Measurements from ENCODE around the gene OR51I2. TPM values are rescaled to one million over a fixed set of nuclear protein-coding genes. Genes with fewer than 3 reads are reported as not detected.

The OR51I2 gene
- total RNA-seq, 4 donors from 2014 or later: not detected

DNA sequence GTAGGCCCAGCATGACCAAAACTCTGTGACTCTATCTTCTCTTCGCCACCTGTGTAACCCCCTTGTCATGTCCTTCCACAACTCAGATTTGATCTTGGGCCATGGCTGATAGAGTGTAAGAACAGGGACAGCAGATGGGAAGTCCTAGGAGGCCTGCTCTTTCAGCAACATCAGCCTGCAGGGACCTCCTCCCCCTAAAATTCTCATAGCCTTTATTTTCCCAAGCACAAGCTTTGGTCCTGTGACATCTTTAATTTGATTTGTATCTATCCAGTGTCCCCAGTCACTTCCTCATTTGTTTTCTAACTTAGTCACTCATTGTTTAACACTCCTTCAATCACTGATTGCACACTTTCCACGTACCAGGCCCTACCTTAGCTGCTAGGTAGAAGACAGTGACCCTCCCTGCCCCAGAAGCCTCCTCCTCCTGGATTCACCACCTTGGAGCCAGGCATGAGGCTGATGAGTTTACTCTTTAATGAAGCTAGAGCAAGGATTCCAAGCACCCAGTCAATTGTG is 55.3 kb downstream of the OR51I2 start:
- H3K4me3 ChIP-seq: no peak overlapping the region
- H3K4me1 ChIP-seq: no peaks in the 10 kb centered on the region
- H3K27ac ChIP-seq: no peak overlapping the region
- no peaks in the 10 kb centered on the region for H3K36me3 ChIP-seq
- no peak for TF ChIP-seq POLR2AphosphoS5 (IDR thresholded peaks at IDR 0.05)
- TF ChIP-seq EP300 (IDR thresholded peaks at IDR 0.05): no peak
- TF ChIP-seq POLR2A (IDR thresholded peaks at IDR 0.05): no peak
- TF ChIP-seq, protein P1, sequence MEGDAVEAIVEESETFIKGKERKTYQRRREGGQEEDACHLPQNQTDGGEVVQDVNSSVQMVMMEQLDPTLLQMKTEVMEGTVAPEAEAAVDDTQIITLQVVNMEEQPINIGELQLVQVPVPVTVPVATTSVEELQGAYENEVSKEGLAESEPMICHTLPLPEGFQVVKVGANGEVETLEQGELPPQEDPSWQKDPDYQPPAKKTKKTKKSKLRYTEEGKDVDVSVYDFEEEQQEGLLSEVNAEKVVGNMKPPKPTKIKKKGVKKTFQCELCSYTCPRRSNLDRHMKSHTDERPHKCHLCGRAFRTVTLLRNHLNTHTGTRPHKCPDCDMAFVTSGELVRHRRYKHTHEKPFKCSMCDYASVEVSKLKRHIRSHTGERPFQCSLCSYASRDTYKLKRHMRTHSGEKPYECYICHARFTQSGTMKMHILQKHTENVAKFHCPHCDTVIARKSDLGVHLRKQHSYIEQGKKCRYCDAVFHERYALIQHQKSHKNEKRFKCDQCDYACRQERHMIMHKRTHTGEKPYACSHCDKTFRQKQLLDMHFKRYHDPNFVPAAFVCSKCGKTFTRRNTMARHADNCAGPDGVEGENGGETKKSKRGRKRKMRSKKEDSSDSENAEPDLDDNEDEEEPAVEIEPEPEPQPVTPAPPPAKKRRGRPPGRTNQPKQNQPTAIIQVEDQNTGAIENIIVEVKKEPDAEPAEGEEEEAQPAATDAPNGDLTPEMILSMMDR (IDR thresholded peaks at IDR 0.05): no peak
- no peaks in the 10 kb centered on the region for H3K27me3 ChIP-seq
- H3K9me3 ChIP-seq: no peaks in the 10 kb centered on the region
- no peak for ATAC-seq
- WGBS, 2 donors (ENCODE audit: low coverage in 1 of 2): 76 to 92% methylated on average over 1 to 2 of the region's 2 CpGs

DNA sequence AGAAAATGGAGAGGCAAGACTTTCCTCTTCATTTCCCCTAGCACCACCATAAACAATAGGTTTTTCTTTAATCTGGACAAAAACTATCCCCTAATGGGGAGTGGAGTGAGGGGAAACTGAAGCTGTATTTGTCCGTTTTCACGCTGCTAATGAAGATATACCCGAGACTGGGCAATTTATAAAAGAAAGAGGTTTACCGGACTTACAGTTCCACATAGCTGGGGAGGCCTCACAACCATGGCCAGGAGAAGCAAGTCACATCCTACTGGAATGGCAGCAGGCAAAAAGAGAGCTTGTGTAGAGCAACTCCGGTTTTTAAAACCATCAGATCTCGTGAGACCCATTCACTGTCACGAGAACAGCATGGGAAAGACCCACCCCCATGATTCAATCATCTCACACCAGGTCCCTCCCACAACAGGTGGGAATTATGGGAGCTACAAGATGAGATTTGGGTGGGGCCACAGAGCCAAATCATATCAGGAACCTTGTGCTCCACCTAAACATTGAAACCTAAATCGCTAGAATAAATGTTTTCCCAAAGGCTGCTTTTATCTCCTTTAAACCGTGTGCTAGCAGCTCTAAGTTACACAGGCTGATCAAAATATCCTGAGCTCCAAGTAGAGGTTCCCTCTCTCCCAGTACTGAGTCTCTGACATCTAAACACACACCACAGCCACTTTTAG is 56.4 kb downstream of the OR51I2 start:
- 83 to 87% methylated on average over 6 to 9 of the region's 9 CpGs for WGBS, 2 donors (ENCODE audit: low coverage in 1 of 2)
- TF ChIP-seq EP300 (IDR thresholded peaks at IDR 0.05) (no peak), POLR2A (IDR thresholded peaks at IDR 0.05) (no peak), POLR2AphosphoS5 (IDR thresholded peaks at IDR 0.05) (no peak)
- TF ChIP-seq, protein P1 (IDR thresholded peaks at IDR 0.05): no peak
- H3K4me3 ChIP-seq: no peak overlapping the region
- no peaks in the 10 kb centered on the region for H3K36me3 ChIP-seq
- no peak overlapping the region for H3K27ac ChIP-seq
- H3K27me3 ChIP-seq: no peaks in the 10 kb centered on the region
- no peak for ATAC-seq
- no peaks in the 10 kb centered on the region for H3K4me1 ChIP-seq
- H3K9me3 ChIP-seq: no peaks in the 10 kb centered on the region

Other genes starting within 250 kb of the OR51I2 start
- not detected for gene OR51V1, start 248.6 kb upstream of the OR51I2 start, total RNA-seq
- 100 to 1,000 TPM in 2 of 4 donors, 10 to 100 TPM in 1, not detected in 1; 16.1 to 148 (median 132) TPM for gene HBB, start 222.3 kb upstream of the OR51I2 start, total RNA-seq
- gene HBD, start 214.8 kb upstream of the OR51I2 start, total RNA-seq: not detected
- gene HBG1, start 199.5 kb upstream of the OR51I2 start, total RNA-seq: not detected
- gene HBG2, start 194.5 kb upstream of the OR51I2 start, total RNA-seq: not detected
- under 1 TPM in 1 of 4 donors, not detected in 3; 0.67 TPM for gene HBE1, start 179.4 kb upstream of the OR51I2 start, total RNA-seq
- not detected for gene OR51B4, start 147.4 kb upstream of the OR51I2 start, total RNA-seq
- under 1 TPM in 1 of 4 donors, not detected in 3; 0.67 TPM for gene OR51B2, start 125.0 kb upstream of the OR51I2 start, total RNA-seq
- gene OR51B5, start 105.8 kb upstream of the OR51I2 start, total RNA-seq: not detected
- gene OR51B6, start 97.8 kb upstream of the OR51I2 start, total RNA-seq: not detected
- gene OR51M1, start 65.5 kb upstream of the OR51I2 start, total RNA-seq: not detected
- gene OR51Q1, start 27.2 kb upstream of the OR51I2 start, total RNA-seq: not detected
- not detected for gene OR51I1, start 7.8 kb upstream of the OR51I2 start, total RNA-seq
- not detected for gene OR52D1, start 39.4 kb downstream of the OR51I2 start, total RNA-seq
- gene UBQLN3, start 60.6 kb downstream of the OR51I2 start, total RNA-seq: under 1 TPM in 3 of 4 donors, not detected in 1; 0.15 to 0.62 (median 0.40) TPM
- gene UBQLNL, start 67.4 kb downstream of the OR51I2 start, total RNA-seq: under 1 TPM in 3 of 4 donors, not detected in 1; 0.27 to 0.62 (median 0.31) TPM
- gene OR52H1, start 99.2 kb downstream of the OR51I2 start, total RNA-seq: under 1 TPM in 1 of 4 donors, not detected in 3; 0.54 TPM
- gene OR52B6, start 131.6 kb downstream of the OR51I2 start, total RNA-seq: not detected
- 1 to 10 TPM; 1.6 to 5.6 (median 2.1) TPM for gene TRIM6, start 147.3 kb downstream of the OR51I2 start, total RNA-seq
- gene TRIM34, start 175.7 kb downstream of the OR51I2 start, total RNA-seq: 1 to 10 TPM; 3.8 to 9.2 (median 4.5) TPM
- 10 to 100 TPM in 3 of 4 donors, 1 to 10 TPM in 1; 8.9 to 21.4 (median 14.9) TPM for gene TRIM5, start 235.8 kb downstream of the OR51I2 start, total RNA-seq
- 10 to 100 TPM; 31.6 to 50.4 (median 32.1) TPM for gene TRIM22, start 240.5 kb downstream of the OR51I2 start, total RNA-seq